ENCODE results near the gene BICC1.
"Not testable (repeated sequence)": the region's sequence is repeated elsewhere in the genome, so short reads cannot be mapped to it uniquely, and the experiment has no call there.

The BICC1 gene

DNA sequence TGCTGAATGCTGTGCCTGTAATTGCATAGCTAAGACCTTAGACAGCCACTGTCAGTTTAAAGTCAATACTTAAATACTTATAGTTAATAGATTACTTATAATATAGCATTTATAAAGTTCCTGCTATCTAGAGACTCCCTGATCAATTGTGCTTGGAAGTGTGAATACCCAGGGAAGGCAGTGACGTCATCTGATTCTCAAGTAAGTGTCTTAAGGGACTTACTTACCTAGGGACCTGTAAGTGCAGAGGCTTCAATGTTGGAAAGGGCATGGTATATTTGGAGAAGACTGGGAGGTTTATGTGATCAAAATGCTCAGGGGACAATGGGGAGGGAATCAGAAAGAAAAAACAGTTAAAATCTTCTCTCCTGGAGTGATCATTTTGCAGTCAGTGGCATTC is 55.0 kb downstream of the BICC1 start:
- DNase-seq (ENCODE audit: low read depth in 2 of 2), result no peak

DNA sequence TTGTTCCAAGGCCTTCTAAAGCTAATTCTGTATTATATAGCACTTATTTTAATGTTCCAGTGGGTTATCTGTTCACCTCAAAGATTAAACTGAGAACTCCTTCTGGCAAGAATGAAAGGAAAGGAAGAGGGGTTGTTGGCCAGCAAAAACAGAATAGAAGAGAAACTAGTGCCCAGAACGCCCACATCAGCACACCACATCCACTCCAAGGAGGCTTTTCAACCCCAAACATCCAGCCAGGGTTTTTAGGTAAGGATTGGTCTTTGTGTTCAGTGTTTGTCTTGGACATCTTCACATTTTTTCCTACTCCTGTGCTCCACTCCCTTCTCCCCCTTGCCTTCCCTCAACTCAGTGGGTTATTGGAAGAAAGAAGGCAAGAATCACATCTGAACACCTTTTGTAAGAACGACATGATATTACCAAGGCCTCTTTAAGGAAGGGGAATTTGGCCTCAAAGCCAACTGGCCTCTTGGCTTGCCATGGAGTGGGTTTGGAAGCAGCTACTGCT is 55.8 kb downstream of the BICC1 start:
- DNase-seq (ENCODE audit: low read depth in 2 of 2), result no peak

- DNase-seq (ENCODE audit: low read depth in 2 of 2), result peak in 1 of 2 experiments; percentile 38
These were observed 57.6 kb downstream of the BICC1 start for GRCh38 chr10:58570307-58570723.

DNA sequence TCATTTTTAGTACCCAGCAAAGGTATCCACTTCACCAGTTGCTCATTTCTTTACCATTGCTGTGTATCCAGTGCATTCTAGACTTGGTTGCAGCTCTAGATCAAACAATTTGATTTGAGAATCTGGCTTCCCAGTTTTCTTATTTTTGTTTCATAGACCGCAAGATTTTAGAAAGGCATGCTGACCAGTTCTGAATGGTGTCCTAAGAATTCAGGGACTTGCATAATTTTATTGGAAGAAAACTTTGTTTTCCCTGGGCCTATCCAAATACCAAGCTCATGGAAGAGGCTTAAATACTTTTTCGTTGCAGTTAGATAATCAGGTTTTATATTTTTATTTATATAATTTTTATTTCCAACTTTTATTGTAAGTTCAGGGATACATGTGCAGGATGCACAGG is 58.3 kb downstream of the BICC1 start:
- no peak for DNase-seq (ENCODE audit: low read depth in 2 of 2)

DNA sequence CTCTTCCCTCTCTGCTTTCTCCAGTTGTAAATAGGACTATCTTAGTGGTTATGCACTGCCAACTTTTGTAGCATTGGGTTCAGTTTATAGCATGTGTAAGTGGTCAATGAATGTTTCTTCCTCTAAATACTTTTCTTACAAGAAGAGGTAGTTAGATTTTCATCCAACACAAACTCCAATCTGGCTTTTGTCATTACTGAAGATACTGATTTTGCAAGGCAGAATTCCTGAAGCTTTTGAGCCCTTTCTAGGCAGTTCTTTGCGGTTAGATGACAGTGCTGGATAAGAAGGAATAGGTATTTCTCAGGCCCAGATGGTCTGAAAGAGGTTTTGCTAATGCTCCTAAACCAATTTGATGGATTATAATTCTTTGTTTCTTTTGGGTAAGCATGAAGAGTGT is 60.5 kb downstream of the BICC1 start:
- DNase-seq (ENCODE audit: low read depth in 2 of 2), result peak in 1 of 2 experiments; percentile 20

GRCh38 chr10:58574058-58574457 is 61.4 kb downstream of the BICC1 start:
- DNase-seq (ENCODE audit: low read depth in 2 of 2), result peak; percentile 84 to 85

GRCh38 chr10:58575491-58575890 is 62.8 kb downstream of the BICC1 start:
- DNase-seq (ENCODE audit: low read depth in 2 of 2), result no peak

DNA sequence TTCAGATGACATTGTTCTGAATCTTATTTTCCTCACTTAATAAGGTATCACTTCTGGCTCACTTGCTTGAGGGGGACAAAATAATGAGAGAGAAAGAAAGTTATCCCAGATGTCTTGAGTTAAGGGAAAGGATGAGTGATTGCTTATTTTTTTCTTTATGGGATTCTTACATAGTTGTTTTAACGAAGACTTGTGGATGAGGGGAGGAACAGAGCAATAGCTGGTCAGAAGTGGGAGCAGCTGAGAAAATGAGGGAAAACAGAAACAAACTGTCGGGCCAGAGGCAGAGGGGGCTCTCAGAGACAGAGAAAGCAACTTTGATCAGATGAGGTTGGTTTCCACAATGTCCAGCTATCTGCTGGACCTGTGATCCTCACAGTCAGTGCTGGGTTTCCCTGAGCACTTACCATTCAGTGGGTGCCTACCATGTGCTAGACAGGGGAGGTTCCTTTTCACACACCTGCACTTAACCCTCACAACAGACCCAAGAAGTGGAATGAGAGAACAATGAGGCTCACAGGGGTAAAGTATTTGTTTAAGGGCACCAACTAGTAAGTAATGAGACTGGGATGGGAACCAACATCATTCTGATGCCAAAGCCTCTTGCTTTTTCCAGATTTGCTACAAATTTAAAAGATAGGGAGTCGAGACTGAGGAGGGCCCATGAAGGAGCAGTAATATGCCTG is 64.2 kb downstream of the BICC1 start:
- peak in 1 of 2 experiments; percentile 37 for DNase-seq (ENCODE audit: low read depth in 2 of 2)

DNA sequence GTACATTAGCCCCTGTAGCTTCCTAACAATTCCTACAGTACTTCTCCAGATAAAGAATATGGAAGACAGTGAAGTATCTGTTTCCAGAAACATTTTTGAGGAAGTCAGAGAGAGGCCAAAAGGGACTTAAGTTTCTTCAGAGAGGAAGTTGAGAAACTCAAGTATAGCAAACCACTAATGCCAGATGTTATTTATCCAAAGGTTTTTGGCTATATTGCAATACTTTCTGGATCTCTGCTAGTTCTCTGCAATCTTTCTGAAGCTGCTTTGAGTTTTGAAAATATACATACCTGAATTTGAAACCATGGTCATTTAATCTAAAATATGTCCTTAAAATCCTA is 64.7 kb downstream of the BICC1 start:
- DNase-seq (ENCODE audit: low read depth in 2 of 2), result peak; percentile 69 to 70

GRCh38 chr10:58578366-58578765 is 65.7 kb downstream of the BICC1 start:
- no peak for DNase-seq (ENCODE audit: low read depth in 2 of 2)

DNA sequence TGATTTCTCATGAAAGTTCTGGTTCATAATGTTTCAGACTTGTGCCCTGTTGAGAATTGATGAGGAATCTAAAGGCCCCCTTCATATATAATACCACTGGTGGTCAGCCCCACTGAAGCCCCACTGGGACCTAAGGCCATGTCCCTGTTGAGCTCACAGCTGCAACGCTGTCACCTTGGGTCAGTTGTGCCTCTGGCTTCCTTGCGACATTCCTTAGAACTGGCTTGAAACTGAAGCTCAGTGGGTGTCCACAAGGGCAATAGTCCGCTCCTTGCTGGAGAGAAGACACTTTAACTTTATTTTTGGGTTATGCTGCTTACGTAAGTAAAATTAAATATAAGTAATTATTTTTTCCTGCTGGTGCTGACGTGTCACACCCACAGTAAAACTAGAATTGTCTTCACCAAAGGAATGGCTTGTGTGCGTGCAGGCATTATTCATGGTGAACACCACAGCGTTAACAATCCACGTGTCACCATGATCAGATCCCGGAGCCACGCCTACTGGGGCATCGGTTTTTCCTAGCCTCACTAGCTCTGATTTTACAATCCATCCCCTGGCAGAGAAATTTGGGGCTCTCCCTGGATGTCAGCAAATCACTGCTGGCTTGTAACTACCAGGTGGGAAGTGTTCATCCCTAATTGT is 66.5 kb downstream of the BICC1 start:
- DNase-seq (ENCODE audit: low read depth in 2 of 2), result no peak

GRCh38 chr10:58582045-58582444 is 69.4 kb downstream of the BICC1 start:
- DNase-seq (ENCODE audit: low read depth in 2 of 2), result no peak

DNA sequence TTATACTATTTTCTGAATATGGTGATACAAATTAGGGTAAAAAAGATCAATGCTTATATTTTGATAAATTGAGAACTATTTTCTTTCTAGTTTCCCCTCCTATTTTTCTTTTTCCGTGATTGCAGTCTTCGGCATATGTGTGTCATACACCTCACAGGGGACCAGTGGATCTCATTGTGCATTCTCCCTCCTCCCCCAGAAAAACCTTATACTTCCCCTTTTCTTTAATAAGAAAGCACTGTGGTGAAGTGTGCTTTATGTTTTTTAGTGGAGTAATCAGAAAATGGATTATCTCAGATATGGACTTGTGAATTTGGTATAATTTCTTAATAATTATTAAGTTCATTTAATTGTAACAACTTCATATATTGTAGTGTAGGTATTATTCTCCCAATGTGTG is 72.8 kb downstream of the BICC1 start:
- no peak for DNase-seq (ENCODE audit: low read depth in 2 of 2)

- no peak for DNase-seq (ENCODE audit: low read depth in 2 of 2)
These were observed 73.9 kb downstream of the BICC1 start for GRCh38 chr10:58586282-58587245.

DNA sequence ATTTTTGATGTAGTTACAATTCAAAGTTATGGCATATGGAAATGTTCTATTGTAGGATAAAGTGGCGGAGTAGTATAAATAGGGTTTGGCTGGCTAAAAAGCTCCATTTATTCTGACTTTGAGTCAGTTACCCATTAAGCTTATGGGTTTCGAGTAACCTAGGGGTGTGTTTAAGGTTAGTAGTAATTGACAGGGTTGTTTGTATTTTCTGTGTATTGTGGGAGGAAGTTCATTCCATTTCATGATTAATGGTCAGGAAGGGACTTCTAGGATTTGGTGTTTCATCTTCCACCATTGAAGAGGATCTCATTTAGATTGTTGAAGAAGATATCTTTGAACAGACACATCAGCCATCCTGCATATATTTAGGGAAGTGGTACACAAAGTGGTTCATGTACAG is 75.0 kb downstream of the BICC1 start:
- no peak for DNase-seq (ENCODE audit: low read depth in 2 of 2)

GRCh38 chr10:58588673-58589265 is 76.1 kb downstream of the BICC1 start:
- no peak for DNase-seq (ENCODE audit: low read depth in 2 of 2)

DNA sequence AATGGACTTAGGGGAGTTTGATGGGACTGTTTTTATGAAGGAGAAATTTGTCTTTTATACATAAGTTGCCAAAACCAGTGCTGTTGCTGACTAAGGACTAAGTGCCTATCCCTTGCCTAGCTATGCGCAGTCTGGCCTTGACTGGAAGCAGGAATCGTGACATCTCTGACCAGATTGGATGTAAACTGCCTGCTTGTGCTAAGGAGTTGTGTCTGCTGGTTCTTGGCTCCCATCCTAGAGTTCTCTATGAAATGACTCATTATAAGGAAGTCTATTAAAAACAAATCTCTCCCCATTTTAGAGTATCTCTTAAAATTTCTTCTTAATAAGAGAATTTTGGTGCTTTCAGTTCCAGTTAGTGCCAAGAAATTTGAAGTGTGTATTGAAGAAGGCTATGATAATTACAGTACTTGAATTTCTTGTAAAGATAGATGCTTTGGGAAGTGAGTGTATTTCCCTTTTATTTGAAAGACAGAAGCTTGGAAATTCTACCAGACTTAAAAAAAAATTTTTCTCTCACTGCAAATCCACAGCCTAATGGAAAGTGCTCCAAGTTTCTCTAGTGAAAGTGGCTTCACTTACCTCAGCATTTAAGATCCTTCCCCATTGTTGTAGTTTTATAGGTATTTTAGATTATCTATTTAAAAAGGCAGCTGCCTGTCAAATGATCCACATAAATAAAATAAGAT is 77.6 kb downstream of the BICC1 start:
- peak; percentile 89 to 90 for DNase-seq (ENCODE audit: low read depth in 2 of 2)

DNA sequence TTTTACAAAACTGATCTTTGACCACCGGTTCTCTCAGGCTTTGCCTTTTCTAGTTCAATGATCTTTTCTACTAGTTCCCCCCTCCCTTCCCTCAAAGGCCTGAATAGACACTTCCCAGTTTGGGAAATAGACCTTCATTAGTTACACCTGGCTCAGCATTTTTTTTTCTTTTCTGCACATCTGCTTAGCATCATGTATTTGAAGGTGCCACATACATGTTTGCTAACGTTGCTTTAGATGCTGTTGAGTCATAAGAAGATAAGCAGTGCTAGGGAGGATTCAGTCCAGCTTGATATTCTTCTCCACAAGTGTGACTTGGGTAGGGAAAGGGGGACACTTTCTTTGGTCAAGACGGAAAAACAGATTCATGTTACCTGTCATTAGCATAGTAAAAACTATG is 78.3 kb downstream of the BICC1 start:
- DNase-seq (ENCODE audit: low read depth in 2 of 2), result no peak

- DNase-seq (ENCODE audit: low read depth in 2 of 2), result no peak
These were observed 80.3 kb downstream of the BICC1 start for GRCh38 chr10:58593008-58593407.

DNA sequence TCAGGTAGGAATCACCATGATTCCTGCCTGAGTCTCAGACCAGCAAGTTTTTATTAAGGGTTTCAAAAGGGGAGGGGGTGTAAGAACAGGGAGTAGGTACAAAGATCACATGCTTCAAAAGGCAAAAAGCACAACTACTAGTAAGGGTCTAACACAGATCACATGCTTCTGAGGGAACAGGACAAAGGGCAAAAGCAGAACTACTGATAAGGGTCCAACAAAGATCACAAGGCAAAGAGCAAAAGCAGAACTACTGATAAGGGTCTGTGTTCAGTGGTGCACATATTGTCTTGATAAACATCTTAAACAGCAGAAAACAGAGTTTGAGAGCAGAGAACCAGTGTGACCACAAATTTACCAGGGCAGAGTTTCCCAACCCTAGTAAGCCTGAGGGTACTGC is 84.5 kb downstream of the BICC1 start:
- DNase-seq (ENCODE audit: low read depth in 2 of 2), result not testable (repeated sequence)

- DNase-seq (ENCODE audit: low read depth in 2 of 2), result no peak
These were observed 87.4 kb downstream of the BICC1 start for GRCh38 chr10:58599927-58600553.

All from fibroblast of skin of left quadriceps (primary cell).